ENCODE measurements around the gene SLC39A6.
A peak's percentile ranks its signal among the peaks of the same experiment; 100 is the strongest.
"Not testable (repeated sequence)": the region's sequence is repeated elsewhere in the genome, so short reads cannot be mapped to it uniquely, and the experiment has no call there.

SLC39A6 gene

GRCh38 chr18:36095936-36096519 is 33.1 kb downstream of the SLC39A6 start:
- no peak for DNase-seq

- DNase-seq, result no peak
These were observed 34.7 kb downstream of the SLC39A6 start for GRCh38 chr18:36094431-36094830.

GRCh38 chr18:36092116-36092515 is 37.0 kb downstream of the SLC39A6 start:
- not testable (repeated sequence) for DNase-seq

GRCh38 chr18:36089001-36089400 is 40.1 kb downstream of the SLC39A6 start:
- no peak for DNase-seq

- DNase-seq, result no peak
These were observed 40.9 kb downstream of the SLC39A6 start for GRCh38 chr18:36088256-36088655.

GRCh38 chr18:36086186-36086585 is 43.0 kb downstream of the SLC39A6 start:
- DNase-seq, result no peak

GRCh38 chr18:36085195-36085594 is 43.9 kb downstream of the SLC39A6 start:
- no peak for DNase-seq

- DNase-seq, result no peak
These were observed 45.4 kb downstream of the SLC39A6 start for GRCh38 chr18:36083729-36084128.

GRCh38 chr18:36081118-36081517 is 48.0 kb downstream of the SLC39A6 start:
- not testable (repeated sequence) for DNase-seq

- DNase-seq, result no peak
These were observed 50.2 kb downstream of the SLC39A6 start for GRCh38 chr18:36078751-36079529.

GRCh38 chr18:36077764-36078163 is 51.4 kb downstream of the SLC39A6 start:
- not testable (repeated sequence) for DNase-seq

- no peak for DNase-seq
These were observed 53.1 kb downstream of the SLC39A6 start for GRCh38 chr18:36075862-36076587.

- no peak for DNase-seq
These were observed 54.7 kb downstream of the SLC39A6 start for GRCh38 chr18:36074435-36074834.

GRCh38 chr18:36073676-36074075 is 55.5 kb downstream of the SLC39A6 start:
- DNase-seq, result no peak

GRCh38 chr18:36072406-36072805 is 56.7 kb downstream of the SLC39A6 start:
- DNase-seq, result not testable (repeated sequence)

- DNase-seq, result peak; percentile 98
These were observed 61.8 kb downstream of the SLC39A6 start, which contains the start of gene RPRD1A for GRCh38 chr18:36067055-36067957. RPRD1A (minus strand) TSS chr18:36067559; CDS start chr18:36067404, 155 bp downstream.

GRCh38 chr18:36066686-36067054 is 62.5 kb downstream of the SLC39A6 start:
- DNase-seq, result no peak

GRCh38 chr18:36066001-36066400 is 63.1 kb downstream of the SLC39A6 start:
- DNase-seq, result no peak

GRCh38 chr18:36064809-36065079 is 64.4 kb downstream of the SLC39A6 start:
- DNase-seq, result not testable (repeated sequence)

- no peak for DNase-seq
These were observed 64.9 kb downstream of the SLC39A6 start for GRCh38 chr18:36064027-36064808.

GRCh38 chr18:36058674-36059073 is 70.5 kb downstream of the SLC39A6 start:
- no peak for DNase-seq
